HuH-7 (cell line): ENCODE data around the gene SYT12.

ENCODE experiments used
- DNase-seq: peaks from one replicate; pipeline ENCODE4 v3.0.0; 2011; ENCODE audit warnings: low spot score

The SYT12 gene

GRCh38 chr11:67055812-67056211 lies 32.9 kb downstream of the SYT12 start:
- DNase-seq: peak; percentile 95

DNA sequence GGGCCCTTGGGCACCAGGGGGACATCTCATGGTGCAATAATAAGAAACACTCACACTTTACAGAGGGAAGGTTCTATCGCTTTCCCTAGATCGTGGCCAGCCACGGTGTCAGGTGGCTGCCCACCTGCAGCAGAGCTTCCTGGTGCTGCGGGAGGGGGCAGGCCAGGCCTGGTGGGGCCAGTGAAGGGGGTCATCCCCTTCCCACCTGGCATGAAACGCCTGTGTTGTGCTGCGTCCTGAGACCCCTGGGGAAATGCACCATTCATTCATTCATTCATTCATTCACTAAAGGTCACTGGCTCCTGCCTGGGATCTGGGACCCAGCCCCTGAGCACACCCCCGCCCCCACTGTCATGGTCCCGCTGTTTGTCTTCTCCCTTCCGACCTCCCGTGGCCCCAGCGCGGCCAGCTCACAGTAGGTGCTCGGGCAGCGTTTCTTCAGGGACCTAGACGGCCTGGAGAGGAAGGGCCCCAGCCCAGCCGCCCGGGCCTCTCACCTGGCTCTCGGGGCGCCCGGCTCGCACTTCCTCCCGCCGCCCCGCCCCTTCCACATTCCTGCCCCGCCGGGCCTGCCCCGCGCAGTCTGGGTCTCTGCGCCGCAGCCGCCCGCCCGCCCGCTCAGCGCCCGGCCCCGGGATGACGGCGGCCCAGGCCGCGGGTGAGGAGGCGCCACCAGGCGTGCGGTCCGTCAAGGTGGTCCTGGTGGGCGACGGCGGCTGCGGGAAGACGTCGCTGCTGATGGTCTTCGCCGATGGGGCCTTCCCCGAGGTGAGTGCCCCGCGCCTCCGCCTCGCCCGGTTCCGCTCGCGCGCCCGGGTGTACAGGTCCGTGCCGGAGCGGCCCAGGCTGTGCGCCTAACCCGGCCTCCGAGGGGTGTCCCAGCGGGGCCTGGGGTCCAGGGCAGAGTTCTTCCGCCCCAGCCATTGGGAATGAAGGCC lies 33.6 kb downstream of the SYT12 start, which contains the start of gene RHOD:
Gene RHOD, plus strand, starts transcription at position 581 of the 938 bp plus-strand sequence. Its CDS starts 56 bp downstream, at position 637.
- DNase-seq: peak; percentile 99

DNA sequence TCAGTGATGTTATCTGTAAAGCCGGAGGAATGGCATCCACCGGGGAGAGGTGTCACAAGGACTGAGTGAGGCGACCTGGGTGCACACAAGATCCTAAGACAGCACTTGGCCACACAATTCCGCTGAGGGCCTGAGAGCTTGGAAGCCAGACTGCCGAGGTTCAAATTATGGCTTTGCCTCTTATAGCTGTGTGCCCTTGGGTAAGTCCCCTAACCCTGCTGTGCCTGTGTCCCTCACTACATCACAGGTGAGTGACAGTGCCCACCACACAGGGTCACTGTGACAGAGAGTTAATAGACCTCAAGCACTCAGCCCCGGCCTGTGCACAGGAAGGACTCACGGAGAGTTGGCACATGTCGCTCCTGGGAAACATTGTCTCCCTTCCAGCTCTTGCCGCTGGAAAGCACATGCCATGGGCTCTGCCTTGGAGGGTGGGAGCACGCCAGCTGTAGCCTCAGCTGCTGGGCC lies 34.3 kb downstream of the SYT12 start:
- DNase-seq: peak; percentile 90

DNA sequence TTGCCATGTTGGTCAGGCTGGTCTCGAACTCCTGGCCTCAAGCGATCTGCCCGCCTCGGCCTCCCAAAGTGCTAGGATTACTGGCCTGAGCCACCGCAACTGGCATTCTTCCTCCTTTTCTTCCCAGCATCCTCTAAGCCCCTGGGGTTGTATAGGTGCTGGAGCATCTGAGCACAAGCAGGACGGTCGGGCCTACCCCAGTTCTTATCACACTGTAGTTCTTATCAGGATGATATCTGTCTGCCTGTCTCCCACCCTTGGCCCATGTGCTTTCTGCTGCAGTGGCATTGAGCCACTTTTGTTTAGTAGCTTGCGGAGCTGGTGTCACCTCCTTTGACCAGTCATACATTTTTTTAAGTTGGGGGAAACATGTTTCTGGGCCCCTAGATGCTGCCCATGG lies 35.6 kb downstream of the SYT12 start:
- DNase-seq: no peak

GRCh38 chr11:67059671-67060070 lies 36.7 kb downstream of the SYT12 start:
- DNase-seq: no peak

- DNase-seq: no peak
Measured at GRCh38 chr11:67060111-67060522, 37.2 kb downstream of the SYT12 start.

DNA sequence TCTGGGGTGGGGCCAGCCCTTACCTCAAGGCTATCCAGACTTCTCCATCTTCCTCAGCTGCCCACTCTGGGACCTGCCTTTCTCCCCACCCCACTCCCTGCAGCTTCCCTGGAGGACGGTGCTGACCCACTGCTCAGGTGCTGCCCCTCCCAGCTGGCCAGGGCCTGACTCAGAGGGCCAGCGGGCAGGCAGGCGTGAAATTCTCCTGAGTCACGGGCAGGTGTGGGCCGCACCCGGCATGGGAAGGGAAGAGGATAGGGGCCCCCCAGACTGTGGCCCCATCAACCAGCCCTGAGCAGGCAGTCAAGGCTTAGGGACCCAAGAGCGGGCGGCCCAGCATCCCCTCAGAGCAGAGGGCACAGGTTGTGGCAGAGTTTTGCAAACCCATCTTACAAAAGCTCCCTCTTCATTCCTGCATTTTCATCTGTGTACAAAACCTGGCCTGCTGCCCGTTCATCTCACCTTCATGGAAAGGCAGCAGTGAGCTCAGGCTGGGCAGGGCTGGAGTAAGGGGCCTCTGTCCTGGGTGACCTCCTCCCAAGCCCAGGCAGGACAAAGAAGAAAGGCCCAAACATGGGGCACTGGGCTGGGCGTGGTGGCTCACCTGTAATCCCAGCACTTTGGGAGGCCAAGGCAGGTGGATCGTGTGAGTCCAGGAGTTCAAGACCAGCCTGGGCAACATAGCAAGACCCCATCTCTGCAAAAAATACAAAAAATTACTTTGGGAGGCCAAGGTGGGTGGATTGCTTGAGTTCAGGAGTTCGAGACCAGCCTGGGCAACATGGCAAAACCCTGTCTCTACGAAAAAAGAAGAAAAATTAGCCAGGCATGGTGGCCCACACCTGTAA lies 39.8 kb downstream of the SYT12 start:
- no peak for DNase-seq

DNA sequence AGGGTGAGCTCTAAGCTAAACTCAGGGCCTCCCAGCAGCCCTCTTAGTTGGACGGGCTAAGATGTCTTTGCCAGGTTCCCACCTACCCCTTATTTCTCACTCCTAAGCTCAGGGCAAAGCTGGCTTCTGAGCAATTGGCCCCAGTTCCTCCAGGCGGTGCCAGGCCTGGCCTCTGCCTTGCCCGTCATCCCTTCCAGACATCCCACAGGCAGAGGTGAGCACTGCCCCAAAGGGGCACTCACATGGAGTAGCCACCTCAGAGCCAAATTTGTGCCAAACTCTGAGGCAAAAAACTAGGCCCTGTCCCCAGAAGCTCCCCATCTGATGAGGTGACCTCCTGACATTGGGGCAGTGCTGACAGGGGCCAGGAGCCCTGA lies 43.4 kb downstream of the SYT12 start:
- DNase-seq: no peak

DNA sequence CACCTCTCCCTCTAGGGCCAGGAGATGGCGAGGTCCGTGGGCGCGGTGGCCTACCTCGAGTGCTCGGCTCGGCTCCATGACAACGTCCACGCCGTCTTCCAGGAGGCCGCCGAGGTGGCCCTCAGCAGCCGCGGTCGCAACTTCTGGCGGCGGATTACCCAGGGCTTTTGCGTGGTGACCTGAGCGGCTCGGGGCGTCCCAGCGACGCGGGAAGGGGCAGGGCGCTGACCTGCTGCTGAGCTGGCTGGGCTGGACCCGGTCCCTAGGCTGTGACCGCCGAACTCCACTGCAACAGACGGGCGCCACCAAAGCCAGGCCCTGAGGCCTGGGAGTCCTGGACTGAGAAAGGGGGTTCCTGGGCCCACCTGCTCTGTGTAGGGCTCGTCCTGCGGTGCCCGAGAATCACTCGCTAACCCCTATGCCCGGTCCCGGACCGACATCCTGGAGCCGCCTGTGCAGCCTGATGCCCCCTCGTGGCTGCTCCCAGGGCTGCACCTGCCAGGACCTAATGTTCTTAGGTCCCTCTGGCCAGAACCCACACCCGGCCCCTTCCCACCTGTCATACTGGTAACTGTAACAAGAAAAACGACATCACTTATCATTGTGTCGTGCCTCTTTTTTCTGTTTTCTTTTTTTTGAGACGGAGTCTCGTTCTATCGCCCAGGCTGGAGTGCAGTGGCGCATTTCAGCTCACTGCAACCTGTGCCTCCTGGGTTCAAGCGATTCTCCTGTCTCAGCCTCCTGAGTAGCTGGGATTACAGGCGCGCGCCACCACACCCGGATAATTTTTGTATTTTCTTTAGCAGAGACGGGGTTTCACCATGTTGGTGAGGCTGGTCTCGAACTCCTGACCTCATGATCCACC lies 48.7 kb downstream of the SYT12 start:
- DNase-seq: peak; percentile 100

DNA sequence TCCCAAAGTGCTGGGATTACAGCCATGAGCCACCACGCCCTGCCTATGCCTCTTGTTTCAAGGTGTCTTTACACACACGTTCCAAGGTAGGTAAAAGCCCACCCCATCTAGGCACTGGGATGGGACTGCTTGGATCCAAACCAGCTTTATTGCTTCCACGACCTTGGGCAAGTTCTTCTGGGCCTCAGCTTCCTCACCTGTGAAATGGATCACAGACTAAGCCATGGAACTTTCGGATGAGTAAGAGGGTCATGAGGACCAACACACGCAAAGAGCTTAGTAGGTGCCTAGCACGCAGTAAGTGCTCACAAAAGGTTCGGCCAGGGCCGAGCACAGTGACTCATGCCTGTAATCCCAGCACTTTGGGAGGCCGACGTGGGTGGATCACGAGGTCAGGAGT lies 49.4 kb downstream of the SYT12 start:
- no peak for DNase-seq

- DNase-seq: no peak
Measured at GRCh38 chr11:67073908-67074307, 51.0 kb downstream of the SYT12 start.

DNA sequence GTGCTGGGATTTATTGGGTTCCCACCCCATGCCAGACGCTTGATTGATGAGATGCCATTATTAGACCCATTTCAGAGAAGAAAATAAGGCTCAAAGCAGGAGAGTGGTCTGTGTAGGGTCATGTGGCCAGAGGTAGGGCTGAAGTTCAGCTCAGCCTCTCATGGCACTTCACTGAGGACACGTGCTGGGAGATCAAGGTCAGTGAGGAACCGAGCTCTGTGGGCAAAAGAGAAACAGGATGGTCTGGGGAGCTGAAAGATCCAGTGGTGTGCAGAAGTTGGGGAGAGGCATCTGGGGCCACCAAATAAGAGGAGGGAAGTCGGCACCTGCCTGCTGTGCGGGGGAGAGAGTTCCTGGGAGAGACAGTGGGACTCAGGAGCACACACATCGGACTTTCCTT lies 53.3 kb downstream of the SYT12 start:
- no peak for DNase-seq

- peak; percentile 51 for DNase-seq
Measured at GRCh38 chr11:67079065-67079705, 56.3 kb downstream of the SYT12 start.

- peak; percentile 72 for DNase-seq
Measured at GRCh38 chr11:67082071-67082791, 59.3 kb downstream of the SYT12 start.

GRCh38 chr11:67083786-67084366 lies 60.9 kb downstream of the SYT12 start:
- DNase-seq: peak; percentile 24

- DNase-seq: peak; percentile 23
Measured at GRCh38 chr11:67085617-67086016, 62.7 kb downstream of the SYT12 start.

GRCh38 chr11:67090717-67091116 lies 67.8 kb downstream of the SYT12 start:
- DNase-seq: no peak

- no peak for DNase-seq
Measured at GRCh38 chr11:67095214-67095507, 72.2 kb downstream of the SYT12 start.

- DNase-seq: peak; percentile 26
Measured at GRCh38 chr11:67098799-67099429, 76.0 kb downstream of the SYT12 start.

DNA sequence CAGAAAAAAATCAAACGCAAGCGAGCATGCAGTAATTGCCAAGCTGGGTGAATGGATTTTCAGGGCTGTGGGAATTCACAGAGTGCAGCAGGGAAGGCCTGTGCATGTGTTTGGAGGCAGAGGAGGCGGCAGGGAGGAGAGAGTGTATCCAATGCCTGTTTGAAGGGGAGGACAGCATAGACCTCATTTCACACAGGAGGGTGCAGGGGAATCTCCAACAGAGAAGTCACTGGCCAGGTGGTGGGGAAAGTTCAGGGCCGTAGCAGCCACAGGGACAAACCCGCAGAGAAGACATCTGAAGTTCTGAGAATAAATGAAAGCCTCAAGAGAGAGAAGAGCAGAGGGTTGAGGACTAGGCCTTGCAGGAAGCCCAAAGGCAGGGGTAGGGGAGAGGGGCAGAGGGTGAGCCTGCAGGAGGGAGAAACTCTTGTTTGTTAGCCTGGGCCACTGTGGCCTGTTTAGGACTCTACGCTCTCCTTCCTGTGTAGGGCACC lies 76.9 kb downstream of the SYT12 start:
- DNase-seq: peak; percentile 22
